Astrocyte of the hippocampus (primary cell): ENCODE data around the gene ZIC1.

ENCODE experiments used
- DNase-seq: peaks from one replicate; pipeline ENCODE4 v3.0.0; 2011; ENCODE audit warnings: low read depth, low spot score

The ZIC1 gene

GRCh38 chr3:147410116-147410525 lies 956 bp downstream of the ZIC1 start:
- no peak for DNase-seq

- peak; percentile 64 for DNase-seq
Measured at GRCh38 chr3:147410526-147411237, 1.5 kb downstream of the ZIC1 start.

GRCh38 chr3:147411238-147411814 lies 2.2 kb downstream of the ZIC1 start:
- peak; percentile 67 for DNase-seq

- DNase-seq, result no peak
Measured at GRCh38 chr3:147411815-147412241, 2.7 kb downstream of the ZIC1 start.

- DNase-seq, result no peak
Measured at GRCh38 chr3:147412261-147412916, 3.2 kb downstream of the ZIC1 start.

GRCh38 chr3:147412917-147413685 lies 3.9 kb downstream of the ZIC1 start:
- DNase-seq, result peak; percentile 37

- DNase-seq, result no peak
Measured at GRCh38 chr3:147413686-147414389, 4.7 kb downstream of the ZIC1 start.

- no peak for DNase-seq
Measured at GRCh38 chr3:147414390-147415138, 5.4 kb downstream of the ZIC1 start.

- no peak for DNase-seq
Measured at GRCh38 chr3:147415286-147415685, 6.1 kb downstream of the ZIC1 start.

- DNase-seq, result no peak
Measured at GRCh38 chr3:147415874-147416273, 6.7 kb downstream of the ZIC1 start.

GRCh38 chr3:147416931-147417330 lies 7.8 kb downstream of the ZIC1 start:
- DNase-seq, result no peak

GRCh38 chr3:147417551-147418295 lies 8.6 kb downstream of the ZIC1 start:
- DNase-seq, result no peak

GRCh38 chr3:147418371-147418781 lies 9.2 kb downstream of the ZIC1 start:
- no peak for DNase-seq

GRCh38 chr3:147418808-147419701 lies 9.9 kb downstream of the ZIC1 start:
- peak; percentile 91 for DNase-seq

GRCh38 chr3:147419781-147420224 lies 10.6 kb downstream of the ZIC1 start:
- no peak for DNase-seq

- DNase-seq, result no peak
Measured at GRCh38 chr3:147420353-147421183, 11.4 kb downstream of the ZIC1 start.

GRCh38 chr3:147421184-147421912 lies 12.2 kb downstream of the ZIC1 start:
- DNase-seq, result peak; percentile 51
